Tibial nerve (tissue), 4 donors: Measurements from ENCODE around the gene TUBGCP6. TPM values are rescaled to one million over a fixed set of nuclear protein-coding genes. Genes with fewer than 3 reads are reported as not detected.

Source experiments
- DNase-seq, 2 donors: peaks; one replicate each; pipeline ENCODE4 v3.0.0-alpha.2; 2019; ENCODE audit warnings: low spot score in 2 of 2
- H3K27ac ChIP-seq, 4 donors: fragments of 200-600 bp; sonication (generic) in 3 of 4; one replicate each; pipeline ENCODE4 v1.5.1; 2017 to 2019; ENCODE audit warnings: mild to moderate bottlenecking in 1 of 4
- H3K27me3 ChIP-seq, 2 donors: fragments of 200-600 bp; sonication (generic) in 1 of 2; one replicate each; pipeline versions ENCODE4 v1.5.1 to v1.6.0; 2017 to 2019
- H3K36me3 ChIP-seq, 3 donors: fragments of 200-600 bp; sonication (generic); one replicate each; pipeline ENCODE4 v1.5.1; 2018 to 2019
- H3K4me1 ChIP-seq, 4 donors: fragments of 200-600 bp; sonication (generic) in 3 of 4; one replicate each; pipeline ENCODE4 v1.5.1; 2017 to 2019
- H3K4me3 ChIP-seq, 4 donors: fragments of 200-600 bp; sonication (generic) in 3 of 4; one replicate each; pipeline ENCODE4 v1.5.1; 2017 to 2019; ENCODE audit warnings: mild to moderate bottlenecking in 1 of 4, moderate library complexity in 1 of 4
- H3K9me3 ChIP-seq, 4 donors: fragments of 200-600 bp; sonication (generic) in 3 of 4; one replicate each; pipeline ENCODE4 v1.5.1; 2017 to 2019
- EP300 ChIP-seq, 2 donors: sonication (generic); formaldehyde crosslinking; IDR thresholded peaks; one replicate each; pipeline ENCODE4 v1.6.1; 2017; ENCODE audit warnings: antibody characterized with exemption in 2 of 2, mild to moderate bottlenecking in 1 of 2
- POLR2A ChIP-seq, 2 donors: fragments of 450-650 bp; IDR thresholded peaks; one replicate each; pipeline ENCODE4 v1.6.1; 2017; ENCODE audit warnings: antibody characterized with exemption in 2 of 2, mild to moderate bottlenecking in 2 of 2, moderate library complexity in 2 of 2
- WGBS, 2 donors: methylation state at CpG; one replicate each; pipeline ENCODE4 v1.1.5; 2018; 5-methylcytosine and 5-hydroxymethylcytosine counted together
- total RNA-seq, 4 donors: library from RNA; depleted of rRNA; stranded (reverse); fragments of >200 nt; gene quantifications; one replicate each; pipeline ENCODE4 v1.1.0, GENCODE V29; 2016
- TF ChIP-seq, protein P1 (sequence below), 5 experiments: fragments of 200-600 bp in 3 of 5; fragments of 450-650 bp in 2 of 5; sonication (generic) in 3 of 5; IDR thresholded peaks; one replicate each; pipeline ENCODE4 v1.5.1; 2016 to 2019; ENCODE audit warnings: antibody characterized with exemption in 5 of 5, mild to moderate bottlenecking in 3 of 5, moderate library complexity in 2 of 5

Gene TUBGCP6
- total RNA-seq, 4 donors from 2014 or later, result 72.2 to 127 (median 78.6) TPM

DNA sequence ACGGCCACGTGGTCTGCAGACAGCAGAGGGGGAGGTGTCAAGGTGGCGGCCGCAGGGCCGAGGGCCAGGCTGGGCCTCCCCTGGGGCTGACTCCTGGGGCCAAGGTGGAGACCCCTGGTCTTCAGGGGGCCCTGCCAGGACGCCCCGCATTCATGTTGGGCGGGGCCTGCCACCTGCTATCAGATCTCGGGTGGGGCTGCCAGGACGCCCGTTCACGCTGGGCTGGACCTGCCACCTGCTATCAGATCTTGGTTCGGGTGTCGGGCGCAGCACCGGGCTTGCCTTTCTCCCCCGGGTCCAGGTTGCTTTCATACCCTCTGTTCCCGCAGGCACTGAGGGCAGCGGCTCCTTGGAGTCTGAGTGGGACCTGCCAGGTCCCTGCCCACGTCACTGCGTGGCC is 41.5 kb upstream of the TUBGCP6 start:
- TF ChIP-seq POLR2A (IDR thresholded peaks at IDR 0.05), result no peak
- Histone ChIP-seq H3K4me3 (no peak overlapping the region), H3K27me3 (no peaks in the 10 kb centered on the region), H3K9me3 (no peaks in the 10 kb centered on the region), H3K36me3 (peaks cover 24 to 97% (median 40%) of the 10 kb centered on the region in 3 donors), H3K27ac (no peak overlapping the region), H3K4me1 (peaks cover 0 to 30% (median 0%) of the 10 kb centered on the region in 4 donors)
- DNase-seq, result no peak
- 85 to 92% methylated on average over 7 to 21 of the region's 21 CpGs for WGBS, 2 donors

DNA sequence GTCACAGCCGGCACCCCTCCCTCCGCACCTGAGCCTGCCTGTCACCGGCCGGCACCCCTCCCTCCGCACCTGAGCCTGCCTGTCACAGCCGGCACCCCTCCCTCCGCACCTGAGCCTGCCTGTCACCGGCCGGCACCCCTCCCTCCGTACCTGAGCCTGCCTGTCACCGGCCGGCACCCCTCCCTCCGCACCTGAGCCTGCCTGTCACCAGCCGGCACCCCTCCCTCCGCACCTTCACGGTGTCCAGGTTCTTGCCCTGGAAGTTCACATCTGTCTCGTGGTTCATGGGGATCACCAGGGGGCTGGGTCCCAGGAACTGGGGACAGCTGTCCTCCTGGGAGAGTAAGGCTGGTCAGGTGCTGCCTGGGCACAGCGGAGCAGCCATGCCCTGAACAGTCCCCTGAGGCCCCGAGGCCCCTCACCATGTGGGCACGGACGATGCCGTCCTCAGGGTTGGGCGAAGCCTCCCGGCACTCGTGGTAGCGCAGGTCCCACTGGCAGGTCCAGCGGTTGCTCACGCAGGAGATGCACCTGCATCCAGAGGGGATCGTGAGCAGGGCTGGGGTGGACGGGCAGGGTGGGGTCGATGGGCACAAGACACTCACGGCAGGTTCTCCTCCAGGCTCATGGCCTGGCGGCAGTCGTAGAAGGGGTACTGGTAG is 40.9 kb upstream of the TUBGCP6 start:
- no peak overlapping the region for H3K27ac ChIP-seq
- TF ChIP-seq, protein P1, sequence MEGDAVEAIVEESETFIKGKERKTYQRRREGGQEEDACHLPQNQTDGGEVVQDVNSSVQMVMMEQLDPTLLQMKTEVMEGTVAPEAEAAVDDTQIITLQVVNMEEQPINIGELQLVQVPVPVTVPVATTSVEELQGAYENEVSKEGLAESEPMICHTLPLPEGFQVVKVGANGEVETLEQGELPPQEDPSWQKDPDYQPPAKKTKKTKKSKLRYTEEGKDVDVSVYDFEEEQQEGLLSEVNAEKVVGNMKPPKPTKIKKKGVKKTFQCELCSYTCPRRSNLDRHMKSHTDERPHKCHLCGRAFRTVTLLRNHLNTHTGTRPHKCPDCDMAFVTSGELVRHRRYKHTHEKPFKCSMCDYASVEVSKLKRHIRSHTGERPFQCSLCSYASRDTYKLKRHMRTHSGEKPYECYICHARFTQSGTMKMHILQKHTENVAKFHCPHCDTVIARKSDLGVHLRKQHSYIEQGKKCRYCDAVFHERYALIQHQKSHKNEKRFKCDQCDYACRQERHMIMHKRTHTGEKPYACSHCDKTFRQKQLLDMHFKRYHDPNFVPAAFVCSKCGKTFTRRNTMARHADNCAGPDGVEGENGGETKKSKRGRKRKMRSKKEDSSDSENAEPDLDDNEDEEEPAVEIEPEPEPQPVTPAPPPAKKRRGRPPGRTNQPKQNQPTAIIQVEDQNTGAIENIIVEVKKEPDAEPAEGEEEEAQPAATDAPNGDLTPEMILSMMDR (IDR thresholded peaks at IDR 0.05), result no peak
- no peak for TF ChIP-seq EP300 (IDR thresholded peaks at IDR 0.05)
- TF ChIP-seq POLR2A (IDR thresholded peaks at IDR 0.05), result no peak
- 92 to 96% methylated on average over 19 to 25 of the region's 34 CpGs for WGBS, 2 donors

DNA sequence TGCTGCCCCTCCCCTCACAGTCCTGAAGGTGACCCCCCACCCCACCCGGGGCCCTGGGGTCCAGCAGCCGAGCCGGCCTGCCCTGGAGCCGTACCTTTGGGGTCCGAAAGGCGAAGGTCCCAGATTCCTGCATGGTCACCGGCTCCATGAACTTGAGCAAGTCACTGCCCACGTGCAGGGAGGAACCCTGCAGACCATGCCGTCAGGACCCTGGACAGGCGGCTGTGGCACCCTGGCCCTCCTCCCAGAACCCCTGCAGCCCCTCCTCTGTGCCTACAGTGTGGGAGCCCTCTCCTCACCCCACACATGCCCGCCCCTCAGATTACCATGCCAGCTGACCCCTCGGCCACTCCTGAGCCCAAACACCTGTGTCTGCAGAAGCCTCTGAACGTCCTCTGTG is 39.7 kb upstream of the TUBGCP6 start:
- Histone ChIP-seq H3K27me3 (no peaks in the 10 kb centered on the region), H3K4me3 (no peak overlapping the region), H3K36me3 (peaks cover 28 to 97% (median 45%) of the 10 kb centered on the region in 3 donors), H3K9me3 (no peaks in the 10 kb centered on the region), H3K27ac (no peak overlapping the region), H3K4me1 (peaks cover 0 to 18% (median 0%) of the 10 kb centered on the region in 4 donors)
- DNase-seq, result no peak
- WGBS, 2 donors, result 81 to 94% methylated on average over 4 to 6 of the region's 13 CpGs
- TF ChIP-seq, protein P1 (IDR thresholded peaks at IDR 0.05), result no peak
- TF ChIP-seq POLR2A (IDR thresholded peaks at IDR 0.05) (no peak), EP300 (IDR thresholded peaks at IDR 0.05) (no peak)

More for the DNA sequence above, 40.9 kb upstream of the TUBGCP6 start:
- Histone ChIP-seq H3K36me3 (peaks cover 24 to 97% (median 45%) of the 10 kb centered on the region in 3 donors), H3K27me3 (no peaks in the 10 kb centered on the region), H3K4me3 (no peak overlapping the region), H3K4me1 (peaks cover 0 to 25% (median 0%) of the 10 kb centered on the region in 4 donors), H3K9me3 (no peaks in the 10 kb centered on the region)
- no peak for DNase-seq

DNA sequence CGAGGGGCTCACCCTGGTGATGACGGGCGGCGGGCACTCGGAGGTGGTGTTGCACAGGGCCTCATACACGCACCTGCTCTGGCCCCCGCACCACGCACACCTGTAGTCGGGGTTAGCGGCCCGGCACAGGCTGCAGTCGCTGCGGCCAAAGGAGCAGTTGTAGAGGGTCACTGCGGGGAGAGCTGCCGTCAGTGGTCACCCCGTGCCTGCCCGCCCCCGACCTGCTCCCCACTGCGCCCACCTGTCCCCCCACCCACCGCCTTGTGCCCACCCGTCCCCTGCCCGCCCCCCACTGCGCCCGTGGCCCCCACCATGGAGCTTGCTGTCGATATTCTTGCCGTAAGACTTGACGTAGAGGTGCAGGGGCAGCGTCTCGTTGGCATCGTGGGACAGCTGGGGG is 39.0 kb upstream of the TUBGCP6 start:
- peaks cover 25 to 97% (median 40%) of the 10 kb centered on the region in 3 donors for H3K36me3 ChIP-seq
- H3K27me3 ChIP-seq, result no peaks in the 10 kb centered on the region
- no peak overlapping the region for H3K27ac ChIP-seq
- H3K9me3 ChIP-seq, result no peaks in the 10 kb centered on the region
- H3K4me3 ChIP-seq, result no peak overlapping the region
- TF ChIP-seq POLR2A (IDR thresholded peaks at IDR 0.05), result no peak
- no peak for TF ChIP-seq EP300 (IDR thresholded peaks at IDR 0.05)
- TF ChIP-seq, protein P1 (IDR thresholded peaks at IDR 0.05), result no peak
- H3K4me1 ChIP-seq, result peaks cover 0 to 12% (median 0%) of the 10 kb centered on the region in 4 donors
- DNase-seq, result no peak
- WGBS, 2 donors, result 92 to 93% methylated on average over 25 to 30 of the region's 30 CpGs

DNA sequence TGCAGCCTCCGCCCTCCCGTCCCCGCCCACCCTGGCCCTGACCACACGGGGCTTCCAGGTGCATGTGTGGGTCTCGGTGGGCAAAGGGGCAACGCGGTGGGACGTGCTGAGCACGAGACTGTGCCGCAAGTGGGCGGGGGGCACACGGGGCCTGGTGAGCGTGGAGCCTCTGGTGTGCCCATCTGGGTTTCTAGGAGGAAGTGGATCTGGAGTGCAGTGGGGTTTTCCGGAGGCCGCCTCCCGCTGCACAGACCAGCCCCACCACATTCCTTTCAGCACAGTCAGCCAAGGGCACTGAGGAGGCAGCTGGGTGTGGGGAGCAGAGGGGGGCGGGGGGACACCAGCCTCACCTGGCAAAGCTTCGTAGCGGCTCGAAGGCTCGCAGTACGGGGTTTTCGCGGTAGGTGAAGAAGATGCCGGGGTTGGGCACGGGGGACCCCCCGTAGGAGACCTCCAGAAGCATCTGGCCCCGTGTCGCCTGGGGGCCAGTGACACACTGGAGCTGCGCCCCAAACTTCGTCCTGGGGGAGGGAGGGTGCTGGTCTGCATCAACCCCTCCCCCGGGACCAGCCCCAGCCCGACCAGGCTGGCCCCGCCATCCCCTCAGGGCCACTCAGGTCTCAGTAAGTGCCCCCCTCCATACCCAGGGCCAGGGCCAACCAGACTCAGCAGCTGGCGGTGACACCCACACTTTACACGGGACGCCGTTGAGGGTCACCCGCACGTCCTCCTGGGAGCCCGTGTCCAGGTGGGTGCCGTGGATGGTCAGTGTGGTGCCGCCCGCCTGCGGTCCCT is 37.7 kb upstream of the TUBGCP6 start:
- Histone ChIP-seq H3K36me3 (peaks cover 15 to 97% (median 31%) of the 10 kb centered on the region in 3 donors), H3K27me3 (no peaks in the 10 kb centered on the region), H3K27ac (no peak overlapping the region), H3K9me3 (no peaks in the 10 kb centered on the region), H3K4me3 (no peak overlapping the region), H3K4me1 (peaks cover 0 to 6% (median 0%) of the 10 kb centered on the region in 4 donors)
- 79 to 88% methylated on average over 26 to 39 of the region's 45 CpGs for WGBS, 2 donors
- no peak for DNase-seq
- TF ChIP-seq, protein P1 (IDR thresholded peaks at IDR 0.05), result no peak
- TF ChIP-seq EP300 (IDR thresholded peaks at IDR 0.05) (no peak), POLR2A (IDR thresholded peaks at IDR 0.05) (no peak)
